ENCODE data around the gene LSM7.

DNA sequence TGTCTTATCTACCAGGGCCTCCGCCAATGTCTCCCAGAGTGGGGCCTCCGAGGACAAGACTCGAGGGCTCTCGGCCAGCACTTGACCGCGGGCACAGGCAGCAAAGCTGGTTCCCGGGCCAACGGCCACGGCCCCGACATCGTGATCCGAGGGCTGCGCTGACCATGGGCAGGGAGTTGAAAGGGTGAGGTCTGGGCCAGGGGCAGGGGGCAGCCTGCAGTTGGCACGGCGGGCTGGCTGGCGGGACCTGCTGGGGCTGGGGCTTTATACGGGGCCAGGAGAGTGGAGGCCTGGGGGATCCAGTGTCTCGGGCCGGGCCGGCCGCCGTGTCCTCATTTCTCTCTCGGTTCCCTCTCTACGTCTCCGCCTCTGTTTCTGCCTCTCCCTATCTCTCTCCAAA is 10.6 kb downstream of the LSM7 start:
- TF ChIP-seq, protein P1, sequence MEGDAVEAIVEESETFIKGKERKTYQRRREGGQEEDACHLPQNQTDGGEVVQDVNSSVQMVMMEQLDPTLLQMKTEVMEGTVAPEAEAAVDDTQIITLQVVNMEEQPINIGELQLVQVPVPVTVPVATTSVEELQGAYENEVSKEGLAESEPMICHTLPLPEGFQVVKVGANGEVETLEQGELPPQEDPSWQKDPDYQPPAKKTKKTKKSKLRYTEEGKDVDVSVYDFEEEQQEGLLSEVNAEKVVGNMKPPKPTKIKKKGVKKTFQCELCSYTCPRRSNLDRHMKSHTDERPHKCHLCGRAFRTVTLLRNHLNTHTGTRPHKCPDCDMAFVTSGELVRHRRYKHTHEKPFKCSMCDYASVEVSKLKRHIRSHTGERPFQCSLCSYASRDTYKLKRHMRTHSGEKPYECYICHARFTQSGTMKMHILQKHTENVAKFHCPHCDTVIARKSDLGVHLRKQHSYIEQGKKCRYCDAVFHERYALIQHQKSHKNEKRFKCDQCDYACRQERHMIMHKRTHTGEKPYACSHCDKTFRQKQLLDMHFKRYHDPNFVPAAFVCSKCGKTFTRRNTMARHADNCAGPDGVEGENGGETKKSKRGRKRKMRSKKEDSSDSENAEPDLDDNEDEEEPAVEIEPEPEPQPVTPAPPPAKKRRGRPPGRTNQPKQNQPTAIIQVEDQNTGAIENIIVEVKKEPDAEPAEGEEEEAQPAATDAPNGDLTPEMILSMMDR (IDR thresholded peaks at IDR 0.05) = no peak
- TF ChIP-seq POLR2A (IDR thresholded peaks at IDR 0.05) (no peak), EP300 (IDR thresholded peaks at IDR 0.05) (no peak)
